Peyer's patch (tissue), 4 donors: Measurements from ENCODE around the gene DOCK1. TPM values are rescaled to one million over a fixed set of nuclear protein-coding genes. Genes with fewer than 3 reads are reported as not detected.

Experiments
- DNase-seq, 3 donors: peaks; one replicate each; pipeline ENCODE4 v3.0.0-alpha.2; 2017 to 2019
- H3K27ac ChIP-seq, 4 donors: fragments of 200-600 bp; sonication (generic); one replicate each; pipeline ENCODE4 v1.5.1; 2016 to 2019
- H3K27me3 ChIP-seq, 2 donors: fragments of 200-600 bp; sonication (generic); one replicate each; pipeline ENCODE4 v1.5.1; 2019
- H3K36me3 ChIP-seq, 3 donors: fragments of 200-600 bp; sonication (generic); one replicate each; pipeline ENCODE4 v1.5.1; 2016 to 2019
- H3K4me1 ChIP-seq, 4 donors: fragments of 200-600 bp; sonication (generic); one replicate each; pipeline ENCODE4 v1.5.1; 2016 to 2019
- H3K4me3 ChIP-seq, 4 donors: fragments of 200-600 bp; sonication (generic); 1 replicate in 3 of 4; 2 replicates in 1 of 4; pipeline ENCODE4 v1.5.1; 2016 to 2019; ENCODE audit warnings: mild to moderate bottlenecking in 1 of 4
- H3K9me3 ChIP-seq, 4 donors: fragments of 200-600 bp; sonication (generic); one replicate each; pipeline ENCODE4 v1.5.1; 2016 to 2019; ENCODE audit warnings: mild to moderate bottlenecking in 1 of 4
- POLR2A ChIP-seq, 2 donors: fragments of 450-650 bp; IDR thresholded peaks; one replicate each; pipeline ENCODE4 v1.5.1; 2017; ENCODE audit warnings: antibody characterized with exemption in 2 of 2, mild to moderate bottlenecking in 2 of 2, moderate library complexity in 2 of 2
- total RNA-seq, 4 donors: library from RNA; depleted of rRNA; stranded (reverse); fragments of >200 nt; gene quantifications; one replicate each; pipeline ENCODE4 v1.1.0, GENCODE V29; 2016
- TF ChIP-seq, protein P1 (sequence below), 6 experiments: fragments of 450-650 bp in 4 of 6; fragments of 200-600 bp in 2 of 6; sonication (generic) in 1 of 6; IDR thresholded peaks; one replicate each; pipeline ENCODE4 v1.5.1; 2017 to 2019; ENCODE audit warnings: antibody characterized with exemption in 6 of 6, mild to moderate bottlenecking in 3 of 6, moderate library complexity in 1 of 6

The DOCK1 gene
- 100 to 1,000 TPM in 2 of 4 donors, 10 to 100 TPM in 2; 42.0 to 117 (median 92.2) TPM for total RNA-seq

DNA sequence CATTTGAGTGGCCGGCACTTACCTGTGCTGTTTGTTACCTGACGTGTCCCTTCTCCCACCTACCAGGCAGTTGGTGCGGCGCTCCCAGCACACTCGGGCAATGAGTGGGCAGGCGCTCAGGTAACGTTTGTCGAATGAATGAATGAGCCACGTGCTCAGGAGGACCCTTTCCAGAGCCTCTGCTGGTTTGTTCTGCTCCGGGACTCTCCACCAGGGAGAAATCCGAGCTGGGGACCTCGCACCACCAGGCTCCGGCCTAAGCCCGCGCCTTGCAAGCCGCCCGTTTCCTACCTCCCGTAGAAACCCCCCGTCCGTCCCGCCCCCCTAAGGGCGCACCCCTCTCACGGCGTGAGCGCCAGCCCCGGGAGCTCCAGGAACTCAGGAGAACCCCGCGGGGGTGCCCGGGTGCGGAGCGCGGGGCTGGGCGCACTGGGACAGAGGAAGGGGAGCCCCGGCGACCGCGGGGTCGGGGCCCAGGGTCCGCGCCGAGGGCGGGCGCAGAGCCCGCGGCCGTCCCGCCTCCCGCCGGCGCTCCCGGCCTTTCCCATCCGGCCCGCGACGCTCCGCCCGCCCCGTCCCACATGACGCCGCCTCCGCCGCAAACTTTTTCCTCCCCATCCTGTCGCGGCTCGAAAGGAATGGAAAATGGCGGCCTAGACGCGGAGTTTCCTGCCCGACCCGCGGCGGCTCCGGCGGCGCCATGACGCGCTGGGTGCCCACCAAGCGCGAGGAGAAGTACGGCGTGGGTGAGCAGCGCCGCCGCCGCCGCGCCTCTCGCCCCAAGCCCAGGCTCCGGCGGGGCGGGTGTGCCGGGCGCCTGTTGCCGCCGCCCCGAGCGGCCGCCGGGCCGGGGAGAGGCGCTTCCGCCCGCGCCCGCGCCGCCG, at the start of gene DOCK1:
TSS of gene DOCK1 (plus strand) at position 611 of the 884 bp plus-strand sequence. CDS start at position 701, 90 bp downstream.
- H3K36me3 ChIP-seq = no peaks in the 10 kb centered on the region
- H3K27ac ChIP-seq = peak within 1 kb of the TSS; percentile 51 to 84 (median 70)
- H3K27me3 ChIP-seq = no peaks in the 10 kb centered on the region
- peak within 1 kb of the TSS; percentile 42 to 89 (median 70) for H3K4me3 ChIP-seq
- TF ChIP-seq, protein P1, sequence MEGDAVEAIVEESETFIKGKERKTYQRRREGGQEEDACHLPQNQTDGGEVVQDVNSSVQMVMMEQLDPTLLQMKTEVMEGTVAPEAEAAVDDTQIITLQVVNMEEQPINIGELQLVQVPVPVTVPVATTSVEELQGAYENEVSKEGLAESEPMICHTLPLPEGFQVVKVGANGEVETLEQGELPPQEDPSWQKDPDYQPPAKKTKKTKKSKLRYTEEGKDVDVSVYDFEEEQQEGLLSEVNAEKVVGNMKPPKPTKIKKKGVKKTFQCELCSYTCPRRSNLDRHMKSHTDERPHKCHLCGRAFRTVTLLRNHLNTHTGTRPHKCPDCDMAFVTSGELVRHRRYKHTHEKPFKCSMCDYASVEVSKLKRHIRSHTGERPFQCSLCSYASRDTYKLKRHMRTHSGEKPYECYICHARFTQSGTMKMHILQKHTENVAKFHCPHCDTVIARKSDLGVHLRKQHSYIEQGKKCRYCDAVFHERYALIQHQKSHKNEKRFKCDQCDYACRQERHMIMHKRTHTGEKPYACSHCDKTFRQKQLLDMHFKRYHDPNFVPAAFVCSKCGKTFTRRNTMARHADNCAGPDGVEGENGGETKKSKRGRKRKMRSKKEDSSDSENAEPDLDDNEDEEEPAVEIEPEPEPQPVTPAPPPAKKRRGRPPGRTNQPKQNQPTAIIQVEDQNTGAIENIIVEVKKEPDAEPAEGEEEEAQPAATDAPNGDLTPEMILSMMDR (IDR thresholded peaks at IDR 0.05) = no peak
- TF ChIP-seq POLR2A (IDR thresholded peaks at IDR 0.05) = peak; percentile 12 to 32
- H3K4me1 ChIP-seq = peaks cover 0 to 14% (median 0%) of the 10 kb centered on the region in 4 donors
- no peaks in the 10 kb centered on the region for H3K9me3 ChIP-seq
- peak in 2 of 3 donors; percentile 74 to 84 for DNase-seq

DNA sequence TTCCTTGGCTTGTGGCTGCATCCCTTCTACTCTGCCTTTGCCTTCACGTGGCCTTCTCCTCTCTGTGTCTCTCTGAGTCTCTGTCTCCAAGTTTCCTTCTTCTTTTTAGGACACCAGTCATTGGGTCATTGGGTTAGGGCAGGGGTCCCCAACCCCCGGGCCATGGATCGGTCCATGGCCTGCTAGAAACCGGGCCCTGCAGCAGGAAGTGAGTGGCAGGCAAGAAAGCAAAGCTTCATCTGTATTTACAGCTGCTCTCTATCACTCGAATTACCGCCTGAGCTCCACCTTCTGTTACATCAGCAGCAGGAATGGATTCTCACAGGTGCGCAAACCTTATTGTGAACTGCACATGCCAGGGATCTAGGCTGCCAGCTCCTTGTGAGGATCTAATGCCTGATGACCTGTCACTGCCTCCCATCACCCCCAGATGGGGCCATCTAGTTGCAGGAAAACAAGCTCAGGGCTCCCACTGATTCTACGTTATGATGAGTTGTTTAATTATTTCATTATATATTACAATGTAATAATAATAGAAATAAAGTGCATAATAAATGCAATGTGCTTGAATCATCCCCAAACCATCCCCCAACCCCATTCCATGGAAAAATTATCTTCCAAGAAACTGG, 47.9 kb upstream of the DOCK1 start:
- peaks cover 0 to 5% (median 0%) of the 10 kb centered on the region in 4 donors for H3K9me3 ChIP-seq
- H3K4me1 ChIP-seq = no peaks in the 10 kb centered on the region
- no peaks in the 10 kb centered on the region for H3K27me3 ChIP-seq
- H3K36me3 ChIP-seq = no peaks in the 10 kb centered on the region
- H3K4me3 ChIP-seq = no peak overlapping the region
- H3K27ac ChIP-seq = no peak overlapping the region
- DNase-seq = no peak
- no peak for TF ChIP-seq POLR2A (IDR thresholded peaks at IDR 0.05)
- TF ChIP-seq, protein P1 (IDR thresholded peaks at IDR 0.05) = no peak

DNA sequence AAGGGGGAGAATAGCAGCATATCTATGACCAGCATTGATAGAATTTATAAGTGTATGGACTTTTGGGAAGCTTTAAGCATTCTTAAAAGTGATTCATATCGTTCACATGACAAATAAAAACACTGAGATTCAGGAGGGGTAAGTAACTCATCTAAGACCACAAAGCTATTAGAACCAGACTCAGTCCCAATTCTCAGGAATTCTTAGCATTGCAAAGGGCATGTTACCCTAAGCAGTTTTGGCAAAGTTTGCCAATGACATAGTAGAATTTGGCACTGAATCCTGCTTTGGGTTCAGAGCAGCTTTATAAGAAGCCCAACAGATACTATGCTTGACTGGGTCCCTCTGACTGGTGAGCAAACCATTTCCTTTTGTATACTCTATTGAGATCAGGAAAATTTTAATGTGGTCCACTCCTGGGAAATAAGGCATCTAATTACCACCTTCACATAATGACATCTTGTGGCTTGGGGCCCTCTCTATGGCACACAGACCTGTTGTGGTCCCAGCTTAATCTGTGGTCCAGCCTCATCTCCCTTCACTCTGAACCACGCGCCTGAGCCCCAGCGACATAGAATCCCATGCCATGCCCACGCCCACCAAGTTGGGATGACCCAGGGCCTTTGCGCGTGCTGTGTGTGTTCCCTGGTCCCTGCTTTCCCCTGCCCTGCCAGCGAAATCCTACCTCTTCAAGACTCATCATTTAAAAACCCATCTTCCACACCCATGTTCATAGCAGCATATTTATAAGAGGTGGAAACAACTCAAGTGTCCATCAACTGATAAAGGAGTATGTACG, 37.5 kb upstream of the DOCK1 start:
- H3K9me3 ChIP-seq = no peaks in the 10 kb centered on the region
- no peak for TF ChIP-seq POLR2A (IDR thresholded peaks at IDR 0.05)
- TF ChIP-seq, protein P1 (IDR thresholded peaks at IDR 0.05) = no peak
- H3K27me3 ChIP-seq = no peaks in the 10 kb centered on the region
- no peaks in the 10 kb centered on the region for H3K36me3 ChIP-seq
- H3K4me3 ChIP-seq = no peak overlapping the region
- H3K27ac ChIP-seq = no peak overlapping the region
- H3K4me1 ChIP-seq = no peaks in the 10 kb centered on the region
- DNase-seq = no peak

DNA sequence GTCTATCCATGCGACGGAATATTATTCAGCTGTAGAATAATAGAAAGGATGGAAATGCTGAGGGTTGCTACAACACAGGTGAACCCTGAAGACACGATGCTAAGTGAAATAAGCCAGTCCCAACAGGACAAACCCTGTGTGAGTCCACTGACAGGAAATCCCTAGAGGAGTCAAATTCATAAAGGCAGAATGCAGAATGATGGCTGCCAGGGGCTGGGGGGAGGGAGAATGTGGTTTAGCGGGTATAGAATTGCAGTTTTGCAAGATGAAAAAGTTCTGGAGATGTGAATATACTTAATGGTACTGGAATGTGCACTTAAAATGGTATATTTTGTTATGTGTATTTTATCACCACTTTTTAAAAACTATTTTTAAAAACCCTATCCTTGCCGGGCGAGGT, 36.9 kb upstream of the DOCK1 start:
- no peak for DNase-seq

DNA sequence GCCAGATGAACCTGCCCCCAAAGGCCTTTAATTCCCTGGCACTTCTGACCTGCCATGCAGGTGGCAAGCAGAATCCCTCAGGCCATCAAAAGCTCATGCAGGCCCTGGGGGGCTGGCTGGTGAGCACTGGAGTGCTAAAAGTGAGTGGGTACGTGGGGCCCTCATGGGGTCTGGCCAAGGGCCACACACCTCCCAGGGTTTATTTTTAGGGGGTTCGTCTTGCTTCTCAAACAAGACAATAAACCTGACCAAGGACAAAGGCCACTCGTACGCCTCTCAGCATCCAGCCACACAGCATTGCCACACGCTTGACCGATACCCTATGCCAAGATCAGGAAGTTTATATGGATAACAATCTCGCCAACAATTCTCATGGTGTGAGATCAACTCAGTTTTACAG, 33.1 kb upstream of the DOCK1 start:
- Histone ChIP-seq H3K27me3 (no peaks in the 10 kb centered on the region), H3K4me1 (no peaks in the 10 kb centered on the region), H3K36me3 (no peaks in the 10 kb centered on the region), H3K4me3 (no peak overlapping the region), H3K9me3 (no peaks in the 10 kb centered on the region), H3K27ac (no peak overlapping the region)
- DNase-seq = peak in 1 of 3 donors; percentile 10
- no peak for TF ChIP-seq POLR2A (IDR thresholded peaks at IDR 0.05)
- TF ChIP-seq, protein P1 (IDR thresholded peaks at IDR 0.05) = no peak

More for the DNA sequence above, 36.9 kb upstream of the DOCK1 start:
- TF ChIP-seq, protein P1 (IDR thresholded peaks at IDR 0.05) = no peak
- TF ChIP-seq POLR2A (IDR thresholded peaks at IDR 0.05) = no peak
- Histone ChIP-seq H3K4me3 (no peak overlapping the region), H3K27me3 (no peaks in the 10 kb centered on the region), H3K36me3 (no peaks in the 10 kb centered on the region), H3K27ac (no peak overlapping the region), H3K4me1 (no peaks in the 10 kb centered on the region), H3K9me3 (no peaks in the 10 kb centered on the region)
